ENCODE measurements around the gene IL17F.
A peak's percentile ranks its signal among the peaks of the same experiment; 100 is the strongest.

DNA sequence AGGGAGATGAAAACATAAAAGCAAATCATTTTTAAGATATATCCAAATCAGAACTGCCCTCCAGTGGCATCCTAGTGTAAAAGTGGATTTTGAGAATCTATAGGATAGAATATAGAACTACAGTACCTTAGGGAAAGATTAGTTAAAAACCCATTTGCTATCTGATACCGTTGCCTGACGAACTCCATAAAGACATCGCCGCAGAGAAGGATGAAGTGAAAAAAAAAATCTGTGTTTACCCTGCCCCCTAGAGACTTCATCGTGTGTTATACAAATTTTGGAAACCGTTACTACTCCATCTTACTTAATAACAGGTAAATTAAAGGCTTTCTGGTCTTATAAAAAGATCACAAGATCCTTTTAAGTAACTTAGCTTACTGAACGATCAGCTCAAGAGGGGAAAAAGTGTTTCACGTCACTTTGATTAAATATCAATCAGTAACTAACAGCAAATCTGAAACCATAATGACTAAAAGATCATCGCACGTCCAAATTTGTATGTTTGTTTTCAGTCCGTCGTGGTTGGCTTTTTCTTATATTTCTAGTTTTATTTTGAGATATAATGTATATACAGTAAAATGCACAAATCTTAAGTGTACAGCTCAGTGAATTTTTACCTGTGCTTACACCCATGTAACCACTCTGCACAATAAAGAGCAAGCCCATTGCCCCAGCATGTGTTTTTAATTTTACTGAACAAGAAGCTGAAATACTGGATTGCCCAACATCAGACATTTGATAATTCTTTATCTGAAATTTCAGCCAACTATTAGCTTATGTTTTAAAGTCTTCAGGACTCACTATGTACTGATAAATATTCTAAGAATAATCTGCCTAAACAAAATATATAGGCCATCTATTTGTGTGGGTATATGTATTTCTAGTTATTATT, 41.1 kb upstream of the IL17F start:
- TF ChIP-seq, protein P1, sequence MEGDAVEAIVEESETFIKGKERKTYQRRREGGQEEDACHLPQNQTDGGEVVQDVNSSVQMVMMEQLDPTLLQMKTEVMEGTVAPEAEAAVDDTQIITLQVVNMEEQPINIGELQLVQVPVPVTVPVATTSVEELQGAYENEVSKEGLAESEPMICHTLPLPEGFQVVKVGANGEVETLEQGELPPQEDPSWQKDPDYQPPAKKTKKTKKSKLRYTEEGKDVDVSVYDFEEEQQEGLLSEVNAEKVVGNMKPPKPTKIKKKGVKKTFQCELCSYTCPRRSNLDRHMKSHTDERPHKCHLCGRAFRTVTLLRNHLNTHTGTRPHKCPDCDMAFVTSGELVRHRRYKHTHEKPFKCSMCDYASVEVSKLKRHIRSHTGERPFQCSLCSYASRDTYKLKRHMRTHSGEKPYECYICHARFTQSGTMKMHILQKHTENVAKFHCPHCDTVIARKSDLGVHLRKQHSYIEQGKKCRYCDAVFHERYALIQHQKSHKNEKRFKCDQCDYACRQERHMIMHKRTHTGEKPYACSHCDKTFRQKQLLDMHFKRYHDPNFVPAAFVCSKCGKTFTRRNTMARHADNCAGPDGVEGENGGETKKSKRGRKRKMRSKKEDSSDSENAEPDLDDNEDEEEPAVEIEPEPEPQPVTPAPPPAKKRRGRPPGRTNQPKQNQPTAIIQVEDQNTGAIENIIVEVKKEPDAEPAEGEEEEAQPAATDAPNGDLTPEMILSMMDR (IDR thresholded peaks at IDR 0.05; ENCODE audit: low read length) = peak; percentile 35
- TF ChIP-seq EZH2 (optimal IDR thresholded peaks at IDR 0.05; ENCODE audit: low read depth, low read length) = no peak

Data from MM.1S (cell line).